Testis (tissue), 2 donors: Measurements from ENCODE around the gene CRYL1.

ENCODE experiments used
- POLR2A ChIP-seq: fragments of 450-650 bp; IDR thresholded peaks from one replicate; pipeline ENCODE4 v1.6.1; 2017; ENCODE audit warnings: antibody characterized with exemption, mild to moderate bottlenecking, moderate library complexity
- TF ChIP-seq, protein P1 (sequence below), 3 experiments: fragments of 450-650 bp in 2 of 3; fragments of 200-600 bp in 1 of 3; sonication (generic) in 1 of 3; IDR thresholded peaks; one replicate each; pipeline ENCODE4 v1.5.1; 2016 to 2019; ENCODE audit warnings: antibody characterized with exemption in 3 of 3, mild to moderate bottlenecking in 2 of 3, moderate library complexity in 1 of 3

- TF ChIP-seq, protein P1, sequence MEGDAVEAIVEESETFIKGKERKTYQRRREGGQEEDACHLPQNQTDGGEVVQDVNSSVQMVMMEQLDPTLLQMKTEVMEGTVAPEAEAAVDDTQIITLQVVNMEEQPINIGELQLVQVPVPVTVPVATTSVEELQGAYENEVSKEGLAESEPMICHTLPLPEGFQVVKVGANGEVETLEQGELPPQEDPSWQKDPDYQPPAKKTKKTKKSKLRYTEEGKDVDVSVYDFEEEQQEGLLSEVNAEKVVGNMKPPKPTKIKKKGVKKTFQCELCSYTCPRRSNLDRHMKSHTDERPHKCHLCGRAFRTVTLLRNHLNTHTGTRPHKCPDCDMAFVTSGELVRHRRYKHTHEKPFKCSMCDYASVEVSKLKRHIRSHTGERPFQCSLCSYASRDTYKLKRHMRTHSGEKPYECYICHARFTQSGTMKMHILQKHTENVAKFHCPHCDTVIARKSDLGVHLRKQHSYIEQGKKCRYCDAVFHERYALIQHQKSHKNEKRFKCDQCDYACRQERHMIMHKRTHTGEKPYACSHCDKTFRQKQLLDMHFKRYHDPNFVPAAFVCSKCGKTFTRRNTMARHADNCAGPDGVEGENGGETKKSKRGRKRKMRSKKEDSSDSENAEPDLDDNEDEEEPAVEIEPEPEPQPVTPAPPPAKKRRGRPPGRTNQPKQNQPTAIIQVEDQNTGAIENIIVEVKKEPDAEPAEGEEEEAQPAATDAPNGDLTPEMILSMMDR (IDR thresholded peaks at IDR 0.05): no peak
- no peak for TF ChIP-seq POLR2A
These were observed 127.8 kb downstream of the CRYL1 start for GRCh38 chr13:20397896-20398295.
